Measurements from ENCODE around the gene ALOX15B.

The ALOX15B gene

GRCh38 chr17:8041979-8042378 is 3.1 kb downstream of the ALOX15B start:
- Mint-ChIP-seq H3K27ac (no peak overlapping the region), H3K9me3 (no peaks in the 10 kb centered on the region), H3K4me3 (no peak overlapping the region), H3K27me3 (ENCODE audit: low read depth) (peaks cover 28% of the 10 kb centered on the region), H3K4me1 (ENCODE audit: low read depth) (no peaks in the 10 kb centered on the region), H3K36me3 (ENCODE audit: low read depth) (no peaks in the 10 kb centered on the region)
- no peak for DNase-seq (ENCODE audit: low spot score)

- no peaks in the 10 kb centered on the region for H3K36me3 Mint-ChIP-seq (ENCODE audit: low read depth)
- DNase-seq (ENCODE audit: low spot score), result no peak
- no peaks in the 10 kb centered on the region for H3K9me3 Mint-ChIP-seq
- H3K4me3 Mint-ChIP-seq, result no peak overlapping the region
- peaks cover 10% of the 10 kb centered on the region for H3K27me3 Mint-ChIP-seq (ENCODE audit: low read depth)
- H3K27ac Mint-ChIP-seq, result no peak overlapping the region
- H3K4me1 Mint-ChIP-seq (ENCODE audit: low read depth), result no peaks in the 10 kb centered on the region
Measured at GRCh38 chr17:8044819-8045810, 6.3 kb downstream of the ALOX15B start.

GRCh38 chr17:8046306-8046928 is 7.6 kb downstream of the ALOX15B start:
- Mint-ChIP-seq H3K4me1 (ENCODE audit: low read depth) (no peaks in the 10 kb centered on the region), H3K27me3 (ENCODE audit: low read depth) (peaks cover 3% of the 10 kb centered on the region), H3K4me3 (no peak overlapping the region), H3K27ac (no peak overlapping the region), H3K9me3 (no peaks in the 10 kb centered on the region), H3K36me3 (ENCODE audit: low read depth) (no peaks in the 10 kb centered on the region)
- no peak for DNase-seq (ENCODE audit: low spot score)

GRCh38 chr17:8046929-8047768 is 8.3 kb downstream of the ALOX15B start:
- Mint-ChIP-seq H3K4me3 (no peak overlapping the region), H3K9me3 (no peaks in the 10 kb centered on the region), H3K27ac (no peak overlapping the region), H3K27me3 (ENCODE audit: low read depth) (peaks cover 3% of the 10 kb centered on the region), H3K36me3 (ENCODE audit: low read depth) (no peaks in the 10 kb centered on the region), H3K4me1 (ENCODE audit: low read depth) (no peaks in the 10 kb centered on the region)
- DNase-seq (ENCODE audit: low spot score), result no peak

- Mint-ChIP-seq H3K36me3 (ENCODE audit: low read depth) (no peaks in the 10 kb centered on the region), H3K9me3 (no peaks in the 10 kb centered on the region), H3K27me3 (ENCODE audit: low read depth) (peaks cover 3% of the 10 kb centered on the region), H3K27ac (no peak overlapping the region), H3K4me1 (ENCODE audit: low read depth) (no peaks in the 10 kb centered on the region), H3K4me3 (no peak overlapping the region)
- no peak for DNase-seq (ENCODE audit: low spot score)
Measured at GRCh38 chr17:8047769-8048110, 8.9 kb downstream of the ALOX15B start.

- no peak for DNase-seq (ENCODE audit: low spot score)
- Mint-ChIP-seq H3K27me3 (ENCODE audit: low read depth) (peaks cover 3% of the 10 kb centered on the region), H3K27ac (no peak overlapping the region), H3K4me1 (ENCODE audit: low read depth) (no peaks in the 10 kb centered on the region), H3K36me3 (ENCODE audit: low read depth) (no peaks in the 10 kb centered on the region), H3K4me3 (no peak overlapping the region), H3K9me3 (no peaks in the 10 kb centered on the region)
Measured at GRCh38 chr17:8048236-8048635, 9.4 kb downstream of the ALOX15B start.

GRCh38 chr17:8048736-8049135 is 9.9 kb downstream of the ALOX15B start:
- no peak overlapping the region for H3K27ac Mint-ChIP-seq
- H3K27me3 Mint-ChIP-seq (ENCODE audit: low read depth), result peaks cover 3% of the 10 kb centered on the region
- no peaks in the 10 kb centered on the region for H3K4me1 Mint-ChIP-seq (ENCODE audit: low read depth)
- no peak for DNase-seq (ENCODE audit: low spot score)
- H3K4me3 Mint-ChIP-seq, result no peak overlapping the region
- H3K36me3 Mint-ChIP-seq (ENCODE audit: low read depth), result no peaks in the 10 kb centered on the region
- H3K9me3 Mint-ChIP-seq, result no peaks in the 10 kb centered on the region

- H3K4me3 Mint-ChIP-seq, result no peak overlapping the region
- H3K4me1 Mint-ChIP-seq (ENCODE audit: low read depth), result peaks cover 13% of the 10 kb centered on the region
- no peaks in the 10 kb centered on the region for H3K9me3 Mint-ChIP-seq
- H3K36me3 Mint-ChIP-seq (ENCODE audit: low read depth), result no peaks in the 10 kb centered on the region
- no peak for DNase-seq (ENCODE audit: low spot score)
- no peak overlapping the region for H3K27ac Mint-ChIP-seq
- peaks cover 10% of the 10 kb centered on the region for H3K27me3 Mint-ChIP-seq (ENCODE audit: low read depth)
Measured at GRCh38 chr17:8051831-8052230, 13.0 kb downstream of the ALOX15B start.

GRCh38 chr17:8052256-8053252 is 13.7 kb downstream of the ALOX15B start:
- no peak overlapping the region for H3K4me3 Mint-ChIP-seq
- DNase-seq (ENCODE audit: low spot score), result no peak
- H3K4me1 Mint-ChIP-seq (ENCODE audit: low read depth), result peaks cover 17% of the 10 kb centered on the region
- no peaks in the 10 kb centered on the region for H3K9me3 Mint-ChIP-seq
- no peaks in the 10 kb centered on the region for H3K36me3 Mint-ChIP-seq (ENCODE audit: low read depth)
- peaks cover 14% of the 10 kb centered on the region for H3K27me3 Mint-ChIP-seq (ENCODE audit: low read depth)
- no peak overlapping the region for H3K27ac Mint-ChIP-seq

GRCh38 chr17:8053600-8053999 is 14.7 kb downstream of the ALOX15B start:
- Mint-ChIP-seq H3K4me1 (ENCODE audit: low read depth) (peaks cover 17% of the 10 kb centered on the region), H3K4me3 (no peak overlapping the region), H3K36me3 (ENCODE audit: low read depth) (no peaks in the 10 kb centered on the region), H3K27ac (no peak overlapping the region), H3K27me3 (ENCODE audit: low read depth) (peaks cover 17% of the 10 kb centered on the region), H3K9me3 (no peaks in the 10 kb centered on the region)
- no peak for DNase-seq (ENCODE audit: low spot score)

- Mint-ChIP-seq H3K9me3 (no peaks in the 10 kb centered on the region), H3K4me3 (no peak overlapping the region), H3K36me3 (ENCODE audit: low read depth) (no peaks in the 10 kb centered on the region)
Measured at GRCh38 chr17:8055851-8056231, 17.0 kb downstream of the ALOX15B start.

GRCh38 chr17:8056232-8056975 is 17.5 kb downstream of the ALOX15B start:
- Mint-ChIP-seq H3K36me3 (ENCODE audit: low read depth) (no peaks in the 10 kb centered on the region), H3K27me3 (ENCODE audit: low read depth) (peaks cover 40% of the 10 kb centered on the region), H3K27ac (no peak overlapping the region), H3K4me1 (ENCODE audit: low read depth) (peaks cover 24% of the 10 kb centered on the region), H3K9me3 (no peaks in the 10 kb centered on the region), H3K4me3 (no peak overlapping the region)
- peak; percentile 58 for DNase-seq (ENCODE audit: low spot score)

More at GRCh38 chr17:8055851-8056231, 17.0 kb downstream of the ALOX15B start:
- Mint-ChIP-seq H3K4me1 (ENCODE audit: low read depth) (peaks cover 24% of the 10 kb centered on the region), H3K27ac (no peak overlapping the region), H3K27me3 (ENCODE audit: low read depth) (peaks cover 35% of the 10 kb centered on the region)
- DNase-seq (ENCODE audit: low spot score), result no peak
